Effector memory CD4-positive, alpha-beta T cell (primary cell): ENCODE results near the gene DZIP1.

Source experiments
- DNase-seq, 3 donors: peaks; one replicate each; pipeline ENCODE4 v3.0.0-alpha.2; 2020
- H3K27ac ChIP-seq: 2 replicates; pipeline ENCODE4 v1.7.0; 2013; ENCODE audit warnings: mild to moderate bottlenecking, low read length, moderate library complexity; ENCODE audit not compliant: insufficient read depth, poor library complexity, severe bottlenecking
- H3K27me3 ChIP-seq: replicated peaks from 2 replicates; pipeline ENCODE4 v1.7.0; 2013; ENCODE audit warnings: mild to moderate bottlenecking, low read length; ENCODE audit not compliant: insufficient read depth, control insufficient read depth, poor library complexity, severe bottlenecking
- H3K36me3 ChIP-seq: 2 replicates; pipeline ENCODE4 v1.7.0; 2013; ENCODE audit warnings: mild to moderate bottlenecking, low read length, moderate library complexity; ENCODE audit not compliant: control insufficient read depth, insufficient read depth
- H3K4me1 ChIP-seq: 2 replicates; pipeline ENCODE4 v1.7.0; 2013; ENCODE audit warnings: low read length, mild to moderate bottlenecking; ENCODE audit not compliant: control insufficient read depth, insufficient read depth, poor library complexity, severe bottlenecking
- H3K4me3 ChIP-seq: 2 replicates; pipeline ENCODE4 v1.7.0; 2013; ENCODE audit warnings: low read length, low read depth, mild to moderate bottlenecking; ENCODE audit not compliant: insufficient read depth, poor library complexity, severe bottlenecking
- H3K9me3 ChIP-seq: 2 replicates; pipeline ENCODE4 v1.7.0; 2013; ENCODE audit warnings: mild to moderate bottlenecking, low read length, moderate library complexity; ENCODE audit not compliant: control insufficient read depth

The DZIP1 gene

DNA sequence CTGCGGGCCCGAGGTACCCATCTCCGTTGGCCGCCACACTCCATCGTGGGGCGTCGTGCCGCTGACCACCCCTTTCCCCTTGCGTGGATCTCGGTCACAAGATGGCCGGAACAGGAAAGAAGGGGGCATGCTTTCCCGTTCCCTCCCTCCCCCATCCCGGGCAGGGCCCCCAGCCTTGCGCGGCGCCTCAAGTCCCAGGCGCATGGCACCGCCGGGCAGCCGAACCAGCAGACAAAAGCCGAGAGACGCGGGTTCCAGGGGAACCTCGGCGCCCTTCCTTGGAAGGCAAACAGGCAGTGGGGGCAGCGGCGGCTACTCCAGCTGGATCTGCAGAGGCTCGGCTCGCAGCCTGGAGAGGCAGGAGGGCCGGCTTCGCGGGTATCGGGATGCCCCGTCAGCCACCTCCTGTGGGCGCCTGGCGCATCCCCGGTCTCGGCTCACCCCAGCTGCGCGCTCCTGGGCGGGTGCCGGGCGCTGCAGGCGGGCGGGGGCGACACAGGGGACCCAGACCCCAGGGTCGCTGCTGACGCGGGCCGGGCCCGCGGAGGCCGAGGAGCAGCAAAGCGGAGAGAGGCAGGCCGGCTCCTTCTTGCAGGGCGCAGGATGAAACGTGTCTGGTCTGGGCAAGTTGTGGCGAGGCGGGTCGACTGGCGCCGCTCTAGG lies 439 bp downstream of the DZIP1 start:
- H3K4me3 ChIP-seq = no peak overlapping the region
- no peaks in the 10 kb centered on the region for H3K36me3 ChIP-seq
- peaks cover 10% of the 10 kb centered on the region for H3K4me1 ChIP-seq
- no peak for DNase-seq
- no peaks in the 10 kb centered on the region for H3K9me3 ChIP-seq
- no peak overlapping the region for H3K27ac ChIP-seq
- peaks cover 19% of the 10 kb centered on the region for H3K27me3 ChIP-seq

DNA sequence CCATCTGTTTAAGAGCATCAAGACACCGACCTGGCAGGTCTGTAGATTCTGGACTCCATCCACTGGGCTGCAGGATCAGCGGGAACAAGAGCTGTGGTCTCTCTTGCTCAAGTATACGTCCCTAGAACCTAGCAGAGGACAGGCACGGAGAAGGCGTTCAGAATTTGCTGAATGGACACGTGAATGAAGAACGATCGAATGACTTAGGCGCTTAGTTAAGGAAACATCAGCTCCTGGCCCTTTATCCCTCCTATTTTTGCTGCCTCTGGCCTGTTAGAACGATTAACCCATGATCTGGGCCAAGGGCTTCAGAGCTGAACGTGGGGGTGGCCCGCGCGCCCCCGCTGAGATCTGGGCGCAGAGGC lies 953 bp downstream of the DZIP1 start:
- no peak overlapping the region for H3K27ac ChIP-seq
- DNase-seq = no peak
- no peaks in the 10 kb centered on the region for H3K36me3 ChIP-seq
- H3K4me3 ChIP-seq = no peak overlapping the region
- no peaks in the 10 kb centered on the region for H3K9me3 ChIP-seq
- H3K4me1 ChIP-seq = peaks cover 10% of the 10 kb centered on the region
- peaks cover 19% of the 10 kb centered on the region for H3K27me3 ChIP-seq

DNA sequence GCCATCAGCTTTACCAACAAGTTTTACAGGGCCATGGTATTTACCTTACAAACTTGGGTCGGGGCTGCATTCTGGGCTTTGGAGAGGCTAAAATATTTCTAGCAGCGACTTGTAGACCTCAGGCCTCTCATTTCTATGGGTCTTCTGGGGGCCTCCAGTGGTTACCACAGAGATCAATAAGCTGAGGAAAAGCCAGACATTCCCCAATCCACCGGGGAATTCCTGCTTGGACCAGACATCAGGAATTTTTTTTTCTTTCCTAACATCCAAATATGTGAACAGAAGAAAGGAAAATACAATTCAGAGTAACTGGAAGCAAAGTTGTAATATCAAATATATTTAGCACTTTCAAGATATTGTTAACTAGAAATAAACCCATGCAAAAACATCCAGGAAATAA lies 1.5 kb downstream of the DZIP1 start:
- no peaks in the 10 kb centered on the region for H3K9me3 ChIP-seq
- H3K4me1 ChIP-seq = peaks cover 10% of the 10 kb centered on the region
- DNase-seq = no peak
- H3K27me3 ChIP-seq = peaks cover 19% of the 10 kb centered on the region
- H3K27ac ChIP-seq = no peak overlapping the region
- H3K36me3 ChIP-seq = no peaks in the 10 kb centered on the region
- no peak overlapping the region for H3K4me3 ChIP-seq

DNA sequence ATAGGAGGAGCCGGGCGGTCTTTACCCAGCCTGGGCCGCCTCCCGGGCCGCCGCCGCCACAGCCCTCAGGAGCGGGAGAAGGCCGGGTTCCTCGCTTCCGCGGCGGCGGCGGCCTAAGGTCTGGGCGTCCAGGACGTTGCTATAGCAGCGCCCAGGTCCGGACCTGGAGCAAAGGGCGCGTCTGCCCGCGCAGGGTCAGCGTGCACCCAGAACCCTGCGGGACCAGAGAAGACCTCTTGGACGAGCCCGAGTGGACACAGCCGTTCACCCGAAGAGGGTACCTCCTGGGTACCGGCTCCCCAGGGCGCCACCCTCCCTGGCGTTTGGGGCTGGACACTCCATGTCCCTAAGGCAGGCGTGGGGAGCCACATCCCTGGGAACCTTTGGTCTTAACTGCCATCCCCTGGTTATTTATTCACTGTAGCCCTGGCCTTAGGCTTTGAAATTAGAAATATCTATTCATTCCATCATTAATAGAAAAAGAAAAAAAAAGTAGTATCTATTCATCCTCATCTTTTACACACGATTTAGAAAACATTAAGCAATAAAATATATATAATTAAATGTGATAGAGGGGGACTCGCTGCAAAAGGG lies 2.4 kb downstream of the DZIP1 start:
- no peak overlapping the region for H3K4me3 ChIP-seq

DNA sequence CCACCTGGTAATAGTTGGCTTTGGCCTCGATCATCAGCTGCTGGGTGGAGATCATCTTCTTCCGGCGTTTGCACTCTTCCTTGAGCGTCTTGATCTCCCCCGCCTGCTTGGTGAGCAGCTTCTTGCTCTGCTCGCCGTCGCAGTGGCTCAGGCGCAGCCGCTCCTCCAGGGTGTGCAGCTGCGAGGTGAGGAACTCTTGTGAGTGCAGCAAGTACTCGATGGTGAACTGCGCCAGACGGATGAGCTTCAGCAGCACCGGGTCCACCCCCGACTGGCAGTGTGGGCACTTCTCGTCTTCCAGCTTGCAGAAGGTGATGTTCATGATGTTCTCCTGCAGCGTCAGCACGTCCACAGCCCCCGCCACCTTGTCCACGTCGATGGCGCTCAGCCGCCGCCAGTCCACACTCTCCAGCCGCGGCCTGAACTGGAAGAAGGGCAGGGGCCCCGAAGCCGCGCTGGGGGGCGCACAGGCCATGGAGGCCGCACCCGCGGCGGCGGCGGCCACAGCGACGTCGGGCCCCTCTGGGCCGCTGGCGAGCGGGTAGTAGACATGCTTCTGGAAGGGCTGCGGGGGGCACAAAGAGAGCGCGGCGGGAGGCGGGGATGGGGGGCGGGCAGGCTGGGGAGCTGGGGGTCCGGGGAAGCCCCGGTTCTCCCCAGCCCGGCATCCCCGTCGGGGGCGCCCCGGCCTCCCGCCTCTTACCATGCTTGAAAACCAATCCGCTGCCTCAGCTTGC lies 3.0 kb downstream of the DZIP1 start:
- peaks cover 10% of the 10 kb centered on the region for H3K4me1 ChIP-seq
- H3K36me3 ChIP-seq = no peaks in the 10 kb centered on the region
- H3K9me3 ChIP-seq = no peaks in the 10 kb centered on the region
- DNase-seq = no peak
- H3K27ac ChIP-seq = no peak overlapping the region
- H3K27me3 ChIP-seq = peaks cover 19% of the 10 kb centered on the region
- H3K4me3 ChIP-seq = no peak overlapping the region

More for the DNA sequence above, 2.4 kb downstream of the DZIP1 start:
- DNase-seq = no peak
- Histone ChIP-seq H3K36me3 (no peaks in the 10 kb centered on the region), H3K4me1 (peaks cover 10% of the 10 kb centered on the region), H3K27ac (no peak overlapping the region), H3K27me3 (peaks cover 19% of the 10 kb centered on the region), H3K9me3 (no peaks in the 10 kb centered on the region)

DNA sequence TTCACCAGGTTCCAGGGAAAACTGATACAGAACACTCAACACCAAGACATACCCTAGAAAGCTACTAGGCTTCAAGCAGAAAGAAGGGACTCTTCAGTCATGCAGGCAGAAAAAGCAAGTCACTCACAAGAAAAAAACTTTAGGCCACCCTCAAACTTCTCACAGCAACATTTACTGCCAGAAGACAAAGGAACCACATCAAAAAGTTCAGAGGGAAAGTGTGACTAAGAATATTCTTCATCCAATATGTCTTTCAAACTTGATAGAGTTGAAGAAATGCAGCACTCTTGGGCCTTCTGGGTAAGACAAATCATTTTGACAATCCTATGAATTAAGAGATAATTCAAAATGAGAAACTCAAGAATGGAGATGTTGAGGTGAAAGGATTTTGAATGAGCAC lies 7.7 kb downstream of the DZIP1 start:
- no peak for DNase-seq
- H3K4me1 ChIP-seq = no peaks in the 10 kb centered on the region
- no peaks in the 10 kb centered on the region for H3K9me3 ChIP-seq
- H3K27me3 ChIP-seq = peaks cover 5% of the 10 kb centered on the region
- no peak overlapping the region for H3K27ac ChIP-seq
- no peaks in the 10 kb centered on the region for H3K36me3 ChIP-seq
- no peak overlapping the region for H3K4me3 ChIP-seq

DNA sequence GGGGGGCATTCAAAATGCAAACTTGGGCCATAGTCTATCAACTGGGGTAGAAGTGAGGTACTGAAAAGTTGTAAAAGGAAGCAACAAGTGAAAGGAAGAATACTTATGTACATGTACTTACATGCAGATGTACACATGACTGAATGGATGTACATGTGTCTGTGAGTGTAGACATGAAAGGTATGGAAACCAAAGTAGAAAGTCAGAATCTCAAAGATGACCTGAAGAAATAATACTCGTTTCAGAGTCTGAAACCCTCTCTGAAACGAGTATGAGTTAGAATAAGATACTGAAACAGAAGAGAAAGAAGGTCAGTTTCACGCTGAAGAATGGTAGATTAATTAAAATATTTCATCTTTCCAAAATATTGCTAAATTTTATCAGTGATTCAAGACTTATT lies 13.9 kb downstream of the DZIP1 start:
- H3K9me3 ChIP-seq = no peaks in the 10 kb centered on the region
- H3K4me3 ChIP-seq = no peak overlapping the region
- no peak for DNase-seq
- no peaks in the 10 kb centered on the region for H3K27me3 ChIP-seq
- no peak overlapping the region for H3K27ac ChIP-seq
- H3K36me3 ChIP-seq = no peaks in the 10 kb centered on the region
- no peaks in the 10 kb centered on the region for H3K4me1 ChIP-seq

DNA sequence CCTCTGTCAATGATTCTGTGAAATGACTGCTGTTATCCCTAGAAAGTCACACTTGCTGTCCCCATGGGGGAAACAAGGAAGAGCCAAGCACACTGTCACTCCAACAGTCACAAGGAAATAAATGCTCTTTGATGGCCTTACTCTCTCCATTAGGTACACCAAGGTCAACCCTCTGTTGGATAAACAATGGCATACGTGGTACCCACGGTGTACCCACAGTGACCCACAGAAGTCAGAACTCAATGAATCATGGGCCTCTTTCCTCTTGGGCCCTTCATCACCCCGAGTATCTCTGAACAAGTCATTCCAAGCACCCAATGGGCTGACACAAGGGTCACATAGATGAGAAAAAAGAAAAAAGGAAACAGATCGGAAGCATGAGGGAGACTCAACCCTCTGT lies 15.4 kb downstream of the DZIP1 start:
- Histone ChIP-seq H3K4me1 (no peaks in the 10 kb centered on the region), H3K9me3 (no peaks in the 10 kb centered on the region), H3K36me3 (no peaks in the 10 kb centered on the region), H3K4me3 (no peak overlapping the region), H3K27ac (no peak overlapping the region), H3K27me3 (no peaks in the 10 kb centered on the region)
- no peak for DNase-seq

DNA sequence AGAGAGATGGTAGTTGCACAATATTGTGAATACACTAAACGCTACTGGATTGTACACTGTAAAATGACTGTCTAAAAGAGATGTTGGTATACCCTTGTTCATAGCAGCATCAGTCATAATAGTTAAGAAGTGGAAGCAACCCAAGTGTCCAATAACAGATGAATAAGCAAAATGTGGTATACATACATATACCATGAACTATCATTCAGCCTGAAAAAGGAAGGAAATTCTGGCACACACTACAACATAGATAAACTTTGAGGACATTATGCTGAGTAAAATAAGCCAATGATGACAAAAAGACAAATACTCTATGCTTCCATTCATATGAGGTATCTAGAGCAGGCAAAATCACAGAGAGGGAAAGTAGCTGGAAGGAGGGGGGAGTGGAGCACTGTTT lies 16.0 kb downstream of the DZIP1 start:
- no peaks in the 10 kb centered on the region for H3K27me3 ChIP-seq
- DNase-seq = no peak
- H3K36me3 ChIP-seq = no peaks in the 10 kb centered on the region

DNA sequence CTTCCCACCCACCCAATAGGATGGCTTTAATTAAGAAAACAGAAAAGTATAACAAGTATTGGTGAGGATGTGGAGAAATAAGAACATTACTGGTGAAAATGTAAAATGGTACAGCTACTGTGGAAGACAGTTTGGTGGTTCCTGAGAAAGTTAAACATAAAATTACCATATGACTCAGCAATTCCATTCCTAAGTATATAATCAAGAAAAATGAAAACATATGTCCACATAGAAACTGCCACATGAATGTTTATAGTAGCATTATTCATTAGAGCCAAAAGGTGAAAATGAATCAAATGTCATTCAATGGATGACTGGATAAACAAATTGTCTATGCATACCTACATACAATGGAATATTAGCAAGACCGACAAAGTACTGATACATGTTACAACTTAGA lies 16.9 kb downstream of the DZIP1 start:
- H3K4me1 ChIP-seq = no peaks in the 10 kb centered on the region
- H3K27me3 ChIP-seq = no peaks in the 10 kb centered on the region
- H3K9me3 ChIP-seq = no peaks in the 10 kb centered on the region
- DNase-seq = no peak
- no peaks in the 10 kb centered on the region for H3K36me3 ChIP-seq
- no peak overlapping the region for H3K27ac ChIP-seq
- H3K4me3 ChIP-seq = no peak overlapping the region

More for the DNA sequence above, 16.0 kb downstream of the DZIP1 start:
- Histone ChIP-seq H3K4me1 (no peaks in the 10 kb centered on the region), H3K9me3 (no peaks in the 10 kb centered on the region), H3K4me3 (no peak overlapping the region), H3K27ac (no peak overlapping the region)
